ENCODE results near the gene PRR5L.
"Not testable (repeated sequence)": the region's sequence is repeated elsewhere in the genome, so short reads cannot be mapped to it uniquely, and the experiment has no call there.

PRR5L gene

DNA sequence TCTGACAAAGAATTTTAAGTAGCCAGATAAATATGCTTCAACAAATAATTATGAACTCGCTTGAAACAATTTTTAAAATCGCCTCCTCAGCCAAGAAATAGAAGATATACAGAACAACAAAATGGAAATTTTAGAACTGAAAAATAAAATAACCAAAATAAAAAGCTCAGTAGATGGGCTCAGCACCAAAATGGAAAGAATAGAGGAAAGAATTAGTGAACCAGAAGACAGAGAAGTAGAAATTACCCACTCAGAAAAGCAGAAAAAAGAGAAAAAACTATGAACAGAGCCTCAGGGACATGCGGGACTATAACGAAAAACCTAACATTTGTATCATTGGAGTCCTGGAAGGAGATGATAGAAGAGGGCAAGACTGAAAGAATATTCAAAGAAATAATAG, 14.2 kb upstream of the PRR5L start:
- no peak for DNase-seq

DNA sequence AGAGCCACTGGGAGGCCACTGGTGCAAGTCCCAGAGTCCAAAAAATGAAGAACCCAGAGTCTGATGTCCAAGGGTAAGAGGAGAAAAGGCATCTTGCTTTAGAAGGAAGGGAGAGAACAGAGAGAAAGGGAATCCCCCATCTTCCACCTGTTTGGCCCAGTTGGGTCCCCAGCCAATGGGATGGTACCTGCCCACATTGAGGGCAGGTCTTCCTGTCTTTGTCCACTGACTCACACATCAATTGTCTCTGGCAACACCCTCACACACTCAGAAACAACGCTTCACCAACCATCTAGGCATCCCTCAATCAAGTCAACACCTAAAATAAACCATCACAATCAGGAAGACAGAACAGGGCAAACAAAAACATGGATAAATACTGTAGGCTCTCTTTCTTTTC, 13.2 kb upstream of the PRR5L start:
- no peak for DNase-seq

DNA sequence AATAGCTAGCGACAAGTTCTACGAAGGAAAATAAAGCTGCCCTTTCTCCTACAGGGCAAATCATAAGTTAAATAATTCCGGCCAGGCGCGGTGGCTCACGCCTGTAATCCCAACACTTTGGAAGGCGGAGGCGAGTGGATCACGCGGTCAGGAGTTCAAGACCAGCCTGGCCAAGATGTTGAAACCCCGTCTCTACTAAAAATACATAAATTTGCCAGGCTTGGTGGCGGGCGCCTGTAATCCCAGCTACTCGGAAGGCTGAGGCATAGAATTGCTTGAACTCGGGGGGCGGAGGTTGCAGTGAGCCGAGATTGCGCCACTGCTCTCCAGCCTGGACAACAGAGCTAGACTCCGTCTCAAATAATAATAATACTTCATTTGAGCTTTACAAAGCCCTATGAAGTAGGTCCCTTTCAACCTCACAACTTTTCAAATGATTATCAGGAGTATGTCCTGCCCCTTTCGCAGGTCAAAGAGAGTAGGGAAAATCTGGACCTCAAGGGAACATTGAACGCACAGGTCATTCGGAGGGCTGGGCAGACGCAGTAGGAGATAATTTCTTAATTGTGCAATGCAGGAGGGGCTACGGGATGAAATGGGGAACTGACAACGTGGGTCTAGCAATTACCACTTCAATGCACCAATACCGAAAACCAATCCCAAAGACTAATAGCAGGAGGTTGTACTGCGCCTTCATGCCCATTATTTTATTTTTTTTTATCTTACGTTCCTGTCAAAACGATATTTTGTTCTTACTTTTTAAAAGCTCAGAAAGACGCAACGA, 7.5 kb upstream of the PRR5L start:
- DNase-seq: no peak

DNA sequence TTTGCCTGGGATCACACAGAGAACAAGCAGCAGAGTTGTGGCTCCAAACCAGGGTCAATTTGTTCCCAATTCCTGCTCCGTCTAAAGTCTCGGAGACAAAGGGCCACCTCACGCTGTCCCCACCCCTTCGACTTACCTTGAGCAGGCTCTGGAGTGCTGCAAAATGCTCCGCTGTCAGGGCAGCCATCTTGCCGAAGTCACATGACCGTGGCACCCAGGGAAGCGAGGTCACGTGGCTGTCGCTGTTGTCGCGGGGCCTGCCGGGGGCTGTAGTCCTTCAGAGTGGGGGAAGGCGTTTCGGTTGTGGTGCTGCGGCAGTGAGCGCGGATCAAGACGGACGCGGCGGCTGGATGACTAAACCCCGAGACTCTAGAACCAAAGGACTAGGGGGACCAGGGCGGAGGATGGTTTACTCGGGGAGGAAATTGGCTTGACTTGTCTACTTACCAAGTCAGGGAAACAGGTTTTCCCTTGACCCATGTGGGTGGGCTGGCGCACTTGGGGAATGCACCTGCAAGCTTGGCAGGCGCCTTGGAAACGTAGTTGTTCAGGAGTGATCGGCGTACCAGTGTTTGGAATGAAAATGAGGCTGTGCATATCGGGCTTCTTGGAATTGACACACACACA, 6.7 kb upstream of the PRR5L start, which contains the start of gene COMMD9:
Gene COMMD9 (minus strand): TSS at position 199 of the 627 bp plus-strand sequence. CDS start 12 bp downstream, at position 187.
- DNase-seq: peak; percentile 95

DNA sequence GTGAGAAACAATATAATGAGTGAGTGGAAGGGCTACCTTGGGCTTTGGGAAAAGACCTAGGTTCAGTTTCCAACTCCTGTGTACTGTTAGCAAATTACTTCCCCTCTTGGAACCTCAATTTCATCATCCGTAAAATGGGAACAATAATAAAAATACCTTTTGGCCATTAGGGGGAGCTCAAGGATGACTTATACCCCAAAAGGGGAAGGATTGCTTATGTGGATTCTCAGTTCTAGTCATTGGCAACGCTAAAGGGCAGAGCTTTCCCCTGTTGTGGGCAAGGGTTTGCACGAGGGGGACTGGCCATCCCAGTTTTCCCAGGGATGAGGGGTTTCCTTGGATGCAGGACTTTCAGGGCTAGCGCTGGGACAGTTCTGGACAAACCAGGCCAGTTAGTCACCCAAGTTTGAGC, 3.8 kb upstream of the PRR5L start:
- no peak for DNase-seq

DNA sequence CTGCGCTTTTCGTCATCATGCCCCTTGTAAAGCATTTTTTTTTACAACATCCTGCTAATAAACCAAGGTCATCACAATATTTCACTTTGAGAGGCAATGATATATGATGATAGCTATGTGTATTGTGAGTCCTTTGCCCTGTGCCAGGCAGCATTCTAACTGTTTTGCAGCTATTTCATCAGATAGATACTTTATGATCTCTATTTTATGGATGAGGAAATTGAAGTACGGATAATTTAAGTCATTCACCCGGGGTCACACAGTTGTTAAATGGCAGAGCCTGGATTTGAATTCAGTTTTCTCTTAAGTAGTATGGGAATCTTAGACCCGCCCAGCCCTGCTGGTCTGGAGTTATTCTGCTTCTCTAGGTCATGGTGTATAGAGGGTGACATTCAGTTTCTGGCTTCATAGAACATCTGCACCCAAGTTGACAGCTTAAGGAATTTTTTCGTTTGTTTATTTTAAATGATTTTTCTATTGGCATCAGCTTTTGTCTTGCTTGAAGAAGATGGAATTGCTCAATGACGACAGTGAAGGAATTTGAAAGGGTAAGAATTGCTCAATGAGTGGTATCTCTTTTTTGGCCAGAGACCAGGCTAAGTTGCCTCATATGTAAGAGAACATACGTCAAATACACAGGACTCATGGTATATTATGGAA, 926 bp downstream of the PRR5L start:
- no peak for DNase-seq

DNA sequence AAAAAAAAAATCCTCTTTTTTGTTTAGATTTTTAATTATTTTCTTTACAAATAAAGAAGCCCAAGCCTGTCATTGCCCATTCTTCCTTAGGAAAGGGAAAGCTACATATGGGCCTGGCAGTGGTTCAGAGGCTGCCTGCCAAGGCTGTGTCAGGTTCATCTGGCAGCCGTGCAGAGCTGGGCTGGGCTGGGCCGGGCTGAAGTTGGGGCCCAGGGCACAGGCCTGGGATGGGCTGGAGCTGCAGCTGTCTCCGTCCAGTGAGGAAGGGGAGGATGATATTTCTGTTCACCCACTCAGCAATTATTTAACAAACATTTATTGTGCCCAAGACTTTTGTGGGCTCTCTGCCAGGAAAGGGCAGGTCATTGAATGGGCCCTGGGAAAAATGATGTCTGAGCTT, 4.6 kb downstream of the PRR5L start:
- DNase-seq: peak; percentile 84

DNA sequence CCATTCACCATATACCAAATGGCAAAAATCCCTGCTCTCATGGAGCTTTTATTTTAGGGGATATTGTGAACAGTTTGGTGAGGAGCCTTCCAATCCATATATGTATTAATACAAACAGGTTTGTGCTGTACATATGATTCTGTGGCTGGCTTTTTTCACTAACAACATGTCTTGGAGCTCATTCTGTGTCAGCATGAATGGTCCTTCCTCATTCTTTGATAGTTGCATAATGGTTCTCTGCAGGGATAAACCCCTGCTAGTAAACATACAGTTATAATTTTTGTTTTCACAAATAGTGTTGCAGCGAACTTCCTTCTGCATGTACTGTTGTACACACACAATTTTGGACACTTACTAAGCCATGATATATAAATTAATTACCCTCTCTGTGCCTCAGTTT, 8.3 kb downstream of the PRR5L start:
- DNase-seq: no peak

DNA sequence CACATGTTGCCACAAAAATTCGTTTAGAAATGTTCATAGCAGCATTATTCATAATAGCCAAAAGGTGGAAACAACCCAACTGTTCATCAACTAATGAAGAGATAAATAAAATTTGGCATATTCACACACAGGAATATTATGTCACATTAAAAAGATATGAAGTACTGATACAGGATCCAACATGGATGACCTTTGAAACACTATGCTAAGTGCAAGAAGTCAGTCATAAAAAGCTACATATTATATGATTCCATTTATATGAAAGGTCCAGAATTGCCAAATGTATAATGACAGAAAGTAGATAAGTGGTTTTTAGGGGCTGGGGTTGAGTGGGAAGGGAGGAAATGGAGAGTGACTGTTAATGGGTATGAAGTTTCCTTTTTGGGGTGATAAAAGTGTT, 9.0 kb downstream of the PRR5L start:
- DNase-seq: no peak

DNA sequence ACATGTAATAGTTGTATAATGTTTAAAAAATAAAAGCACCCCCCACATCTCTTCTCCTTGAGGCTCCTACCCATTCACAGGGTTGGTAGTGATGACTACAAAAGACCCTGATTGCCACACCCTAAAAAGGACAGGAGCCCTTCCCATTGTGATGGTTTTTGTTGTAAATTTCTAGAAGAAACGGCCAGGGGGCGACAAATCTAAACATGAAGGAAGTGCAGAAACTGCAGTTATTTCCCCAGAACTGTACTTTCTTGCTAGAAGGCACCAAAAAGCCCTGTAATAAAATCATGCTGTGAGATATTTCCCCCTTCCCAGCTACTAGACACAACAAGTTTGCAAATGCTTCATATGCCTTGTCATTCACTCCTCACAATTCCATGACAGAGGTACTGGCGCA, 10.8 kb downstream of the PRR5L start:
- DNase-seq: no peak

DNA sequence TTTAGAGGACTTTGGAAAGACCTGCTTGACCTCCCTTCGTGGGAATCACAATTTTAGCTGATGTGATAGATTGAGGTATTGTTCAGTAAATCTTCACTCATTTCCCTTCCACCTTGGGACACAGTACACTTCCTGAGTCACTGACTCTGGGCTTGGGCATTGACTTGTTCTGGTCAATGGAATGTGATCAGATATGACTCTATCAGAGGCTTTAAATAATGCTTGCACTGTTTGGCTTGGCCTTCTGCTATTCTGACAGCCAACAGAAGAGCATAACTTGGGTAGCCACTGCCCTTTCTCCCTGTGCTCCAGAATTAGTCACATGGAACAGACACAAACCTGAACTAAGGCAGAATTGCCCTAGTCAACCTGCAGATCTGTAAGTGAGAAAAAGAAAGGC, 12.5 kb downstream of the PRR5L start:
- no peak for DNase-seq

DNA sequence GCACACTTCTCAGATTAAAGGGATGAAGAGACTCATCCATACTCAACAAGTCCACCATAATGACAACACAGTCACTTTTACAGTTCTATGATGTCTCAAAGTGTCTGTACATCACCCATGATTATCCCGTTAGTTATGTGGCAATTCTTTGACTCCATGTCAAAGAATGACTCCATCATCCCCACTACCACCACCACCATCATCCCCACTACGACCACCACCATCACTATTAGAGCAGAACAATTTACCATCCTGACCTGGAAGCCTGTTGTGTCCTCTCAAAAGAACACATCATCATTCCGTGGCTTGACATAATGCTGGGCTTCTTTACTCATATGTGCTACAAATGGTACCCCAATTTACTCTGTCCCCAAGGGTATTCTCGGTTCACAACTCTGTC, 13.7 kb downstream of the PRR5L start:
- DNase-seq: no peak

DNA sequence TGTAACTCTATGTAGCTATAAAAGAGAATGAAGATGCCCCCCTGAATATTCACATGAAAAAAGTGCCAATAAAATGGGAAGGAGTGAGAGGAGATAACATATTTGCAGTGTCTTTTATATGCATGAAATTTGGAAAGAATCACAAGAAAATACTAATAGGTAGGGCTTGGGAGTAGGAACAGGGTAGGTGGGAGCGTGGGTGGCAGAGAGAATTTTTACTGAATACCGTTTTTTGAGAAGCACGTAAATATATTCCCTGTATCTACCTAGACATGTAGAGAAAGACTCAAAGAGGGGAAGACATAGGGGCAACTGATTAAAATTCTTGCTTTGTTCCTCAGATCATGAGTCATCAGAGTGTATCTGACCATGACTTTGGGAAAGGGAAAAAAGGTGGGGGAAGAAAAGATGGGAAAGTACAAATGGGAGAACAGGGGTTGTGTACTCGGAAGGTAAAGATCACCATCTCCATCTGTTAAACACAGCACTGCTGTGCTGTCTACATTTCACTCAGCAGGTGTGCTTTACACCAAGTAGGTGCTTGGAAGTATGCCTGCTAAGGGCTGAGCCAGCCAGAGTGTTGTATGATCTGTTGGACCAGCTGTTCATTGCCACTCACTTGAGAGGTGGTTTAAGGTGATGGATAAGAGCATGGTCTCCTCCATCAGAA, 16.0 kb downstream of the PRR5L start:
- no peak for DNase-seq

DNA sequence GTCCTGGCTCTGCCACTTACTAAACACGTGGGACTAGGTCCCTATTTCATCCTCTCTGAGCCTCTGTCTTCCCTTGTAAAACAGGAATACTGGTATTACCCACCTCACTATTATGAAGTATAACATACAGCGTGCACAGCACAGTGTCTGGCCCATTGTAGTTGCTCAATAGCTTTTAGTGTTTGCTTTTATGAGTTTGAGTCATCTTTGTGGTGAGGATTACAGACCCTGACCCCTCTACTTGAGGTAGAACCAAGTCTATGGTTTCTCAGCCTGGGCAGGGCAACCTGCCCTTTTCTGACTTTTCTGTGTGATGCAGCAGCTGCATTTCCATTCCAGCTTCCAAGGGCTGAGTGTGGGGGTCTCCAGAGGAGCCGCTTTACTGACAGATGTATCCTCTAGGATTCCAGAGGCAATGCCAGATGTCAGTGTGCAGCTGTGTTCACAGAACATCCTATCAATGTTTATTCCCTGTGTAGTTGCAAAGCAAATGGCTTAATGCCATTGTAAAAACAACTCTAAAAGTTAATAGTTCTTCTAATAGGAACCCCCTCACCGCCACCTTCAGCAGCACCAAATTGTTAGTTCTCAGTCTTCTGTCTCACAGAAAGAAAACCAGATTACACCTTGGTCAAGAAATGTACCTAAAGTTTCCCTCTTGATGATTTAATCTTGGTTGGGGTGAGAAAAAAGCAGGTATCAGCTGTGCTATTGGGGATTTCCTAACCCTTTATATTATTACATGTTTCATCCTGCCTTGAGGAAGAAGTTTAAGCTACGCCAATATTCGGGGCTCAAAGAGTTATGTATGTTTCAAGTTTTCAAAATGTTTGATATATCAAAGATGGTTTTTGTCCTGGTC, 16.8 kb downstream of the PRR5L start:
- peak; percentile 58 for DNase-seq

DNA sequence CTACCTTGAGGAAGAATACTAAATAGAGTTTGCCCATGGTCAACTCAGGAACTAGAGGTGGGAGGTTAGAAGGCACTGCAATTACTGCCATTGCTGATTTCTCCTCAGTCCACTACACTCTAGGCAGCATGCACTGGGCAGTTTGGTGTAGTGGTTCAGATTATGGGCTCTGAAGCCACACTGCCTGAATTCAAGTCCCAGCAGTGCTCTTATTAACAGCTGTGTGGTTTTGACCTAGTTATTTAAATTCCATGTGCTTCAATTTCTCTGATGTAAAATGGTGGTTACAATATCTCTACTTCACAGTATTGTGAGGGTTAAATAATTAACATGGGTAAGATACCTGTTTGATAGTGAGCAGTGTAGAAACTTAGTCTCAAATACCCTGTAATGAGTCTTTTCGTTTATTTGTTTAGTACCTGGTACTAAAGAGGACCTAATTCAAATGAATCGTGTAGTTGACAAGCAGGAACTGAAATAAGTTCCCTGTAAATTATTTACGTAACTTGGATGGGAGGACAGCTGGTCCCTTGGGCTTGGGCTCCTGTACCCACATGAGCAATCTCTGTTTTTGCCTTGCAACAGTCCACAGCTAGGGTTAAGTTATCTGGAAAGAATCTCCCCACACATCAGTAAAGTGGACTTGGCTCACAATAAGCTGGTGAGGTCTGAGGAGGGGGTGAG, 17.8 kb downstream of the PRR5L start:
- no peak for DNase-seq

DNA sequence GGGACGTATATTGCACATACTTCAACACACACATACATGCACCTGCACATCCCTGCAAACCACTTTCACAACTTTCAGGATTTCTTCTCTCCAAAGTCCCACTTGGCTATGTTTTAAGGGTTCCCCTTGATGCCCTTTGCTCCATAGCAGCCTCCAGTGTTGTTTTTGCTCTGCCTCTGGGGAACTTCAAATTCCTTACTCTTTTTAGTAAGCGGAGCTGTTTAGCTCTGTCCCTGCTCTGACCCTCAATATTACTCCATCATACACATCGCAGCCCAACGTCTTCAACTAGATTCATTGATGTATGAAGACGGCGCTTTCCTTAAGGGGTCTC, 18.3 kb downstream of the PRR5L start:
- no peak for DNase-seq

DNA sequence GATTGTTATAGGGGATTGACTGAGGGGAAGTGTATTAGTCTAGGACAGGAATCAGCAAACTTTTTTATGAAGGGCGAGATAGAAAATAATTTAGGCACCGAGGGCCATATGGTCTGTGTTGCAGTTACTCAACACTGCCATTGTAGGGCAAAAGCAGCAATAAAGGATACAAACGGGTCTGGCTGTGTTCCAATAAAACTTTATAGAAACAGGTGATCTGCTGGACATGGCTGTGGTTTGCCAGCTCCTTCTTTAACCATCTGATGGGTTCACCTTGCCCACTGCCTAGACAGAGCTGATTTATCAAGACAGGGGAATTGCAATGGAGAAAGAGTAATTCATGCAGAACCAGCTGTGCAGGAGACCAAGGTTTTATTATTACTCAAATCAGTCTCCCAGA, 20.0 kb downstream of the PRR5L start:
- DNase-seq: no peak

DNA sequence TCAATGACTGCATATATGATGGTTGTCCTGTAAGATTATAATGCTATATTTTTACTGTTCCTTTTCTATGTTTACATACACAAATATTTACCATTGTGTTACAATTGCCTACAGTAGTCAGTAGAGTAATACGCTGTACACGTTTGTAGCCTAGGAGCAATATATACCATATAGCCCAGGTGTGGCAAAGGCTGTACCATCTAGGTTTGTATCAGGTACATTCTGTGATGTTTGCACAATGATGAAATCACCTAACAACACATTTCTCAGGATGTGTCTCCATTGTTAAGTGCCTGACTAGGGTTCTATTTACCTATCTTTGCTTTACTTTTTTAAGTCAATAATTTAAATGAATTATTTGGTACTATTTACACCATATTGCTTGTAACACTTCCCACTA, 21.9 kb downstream of the PRR5L start:
- DNase-seq: no peak

DNA sequence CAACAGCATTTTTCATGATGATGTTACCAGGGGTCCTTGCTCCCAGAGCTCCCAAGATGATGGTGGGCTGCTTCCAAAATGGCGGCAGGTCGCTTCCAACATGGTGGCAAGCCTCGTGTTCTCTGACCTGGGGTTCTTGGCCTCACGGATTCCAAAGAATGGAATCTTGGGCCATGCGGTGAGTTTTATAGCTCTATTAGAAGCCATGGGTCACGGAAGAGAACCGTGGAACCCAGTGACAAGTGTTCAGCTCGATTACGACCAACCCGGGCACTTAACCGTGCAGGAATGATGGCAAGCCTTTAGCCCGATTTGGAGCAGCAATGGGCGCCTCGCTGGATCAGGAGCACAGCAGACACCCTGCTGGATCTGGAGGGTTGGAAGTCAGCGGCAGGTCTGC, 28.9 kb downstream of the PRR5L start:
- not testable (repeated sequence) for DNase-seq

DNA sequence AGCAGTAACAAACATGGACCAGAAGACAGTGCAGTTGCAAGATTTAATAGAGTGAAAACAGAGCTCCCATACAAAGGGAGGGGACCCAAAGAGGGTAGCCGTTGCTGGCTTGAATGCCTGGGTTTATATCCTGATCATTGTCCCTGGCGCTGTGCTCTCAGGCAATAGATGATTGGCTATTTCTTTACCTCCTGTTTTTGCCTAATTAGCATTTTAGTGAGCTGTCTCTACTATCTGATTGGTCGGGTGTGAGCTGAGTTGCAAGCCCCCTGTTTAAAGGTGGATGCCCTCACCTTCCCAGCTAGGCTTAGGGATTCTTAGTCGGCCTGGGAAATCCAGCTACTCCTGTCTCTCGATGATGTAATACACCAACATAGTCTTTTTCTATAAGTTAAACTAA, 29.3 kb downstream of the PRR5L start:
- DNase-seq: not testable (repeated sequence)

DNA sequence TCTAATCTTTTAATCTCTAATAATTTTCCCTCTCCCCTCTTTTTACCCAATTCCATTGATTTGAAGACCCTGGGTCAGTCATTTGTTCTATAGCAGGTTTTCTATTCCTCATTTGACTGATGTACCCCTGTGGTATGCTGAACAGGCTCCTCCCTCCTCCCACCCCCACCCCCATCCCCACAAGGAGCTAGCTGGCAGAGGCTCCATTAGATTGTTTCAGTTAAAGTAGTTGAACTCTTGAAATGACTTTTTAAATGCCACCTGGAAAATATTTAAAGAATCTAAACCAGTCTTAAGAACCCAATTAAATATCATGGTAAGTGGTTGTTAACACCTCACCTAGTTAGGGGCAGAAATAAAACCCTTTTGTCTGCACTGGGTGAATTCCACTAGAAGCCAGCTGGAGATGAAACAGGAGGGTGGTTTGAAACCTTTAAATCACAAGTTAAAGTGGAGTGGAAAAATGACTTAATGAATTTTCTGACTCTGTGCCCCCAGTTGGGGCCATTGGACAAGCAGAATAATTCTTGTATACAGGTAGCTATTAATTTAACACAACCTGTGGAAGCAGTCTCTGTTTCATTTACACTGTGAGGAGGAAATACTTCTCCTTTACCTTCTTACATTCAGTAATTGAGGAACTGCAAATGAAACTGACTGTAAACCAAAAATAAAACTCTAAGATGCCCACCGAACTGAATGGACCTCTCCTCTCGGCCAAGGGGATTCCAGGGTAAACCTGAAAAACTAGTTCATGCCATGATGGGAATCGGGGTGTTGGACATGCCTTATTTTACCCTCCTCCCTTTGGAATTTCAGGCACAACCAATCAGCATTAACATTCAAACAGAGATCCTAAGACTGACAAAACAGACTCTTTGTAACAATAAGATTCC, 30.7 kb downstream of the PRR5L start:
- DNase-seq: no peak

Data from right hindlimb (tissue), 1 donor.